HepG2 (cell line): ENCODE results near the gene MAGEA6.

ENCODE experiments used
- MXI1 ChIP-seq: IDR thresholded peaks from 3 replicates; pipeline ENCODE4 v1.6.1; 2012; ENCODE audit warnings: low read depth, low read length, inconsistent platforms, borderline replicate concordance
- POLR2AphosphoS5 ChIP-seq: IDR thresholded peaks from 2 replicates; pipeline ENCODE4 v1.6.1; 2012; ENCODE audit warnings: low read depth, low read length
- TCF7L2 ChIP-seq: IDR thresholded peaks from 2 replicates; pipeline ENCODE4 v1.6.1; 2011; ENCODE audit warnings: mild to moderate bottlenecking, low read depth, low read length, moderate library complexity
- ZNF317 ChIP-seq: sonication (generic); formaldehyde crosslinking; IDR thresholded peaks from 2 replicates; pipeline ENCODE4 v1.5.0; 2020; ENCODE audit warnings: mild to moderate bottlenecking, missing genetic modification reagents
- TF ChIP-seq, protein P1 (sequence below): sonication (generic); formaldehyde crosslinking; IDR thresholded peaks from 2 replicates; pipeline ENCODE4 v1.5.0; 2020; ENCODE audit warnings: mild to moderate bottlenecking, missing genetic modification reagents, moderate library complexity
- TF ChIP-seq, protein P2 (sequence below): sonication (generic); formaldehyde crosslinking; IDR thresholded peaks from 2 replicates; pipeline ENCODE4 v1.4.0; 2020; ENCODE audit warnings: missing genetic modification reagents
- TF ChIP-seq, protein P3 (sequence below): fragments of 450-650 bp; IDR thresholded peaks from 2 replicates; pipeline ENCODE4 v1.6.1; 2017; ENCODE audit warnings: mild to moderate bottlenecking
- TF ChIP-seq, protein P4 (sequence below): sonication (generic); formaldehyde crosslinking; IDR thresholded peaks from 2 replicates; pipeline ENCODE4 v1.4.0; 2020; ENCODE audit warnings: mild to moderate bottlenecking, missing genetic modification reagents

- TF ChIP-seq MXI1: no peak
- TF ChIP-seq, protein P1, sequence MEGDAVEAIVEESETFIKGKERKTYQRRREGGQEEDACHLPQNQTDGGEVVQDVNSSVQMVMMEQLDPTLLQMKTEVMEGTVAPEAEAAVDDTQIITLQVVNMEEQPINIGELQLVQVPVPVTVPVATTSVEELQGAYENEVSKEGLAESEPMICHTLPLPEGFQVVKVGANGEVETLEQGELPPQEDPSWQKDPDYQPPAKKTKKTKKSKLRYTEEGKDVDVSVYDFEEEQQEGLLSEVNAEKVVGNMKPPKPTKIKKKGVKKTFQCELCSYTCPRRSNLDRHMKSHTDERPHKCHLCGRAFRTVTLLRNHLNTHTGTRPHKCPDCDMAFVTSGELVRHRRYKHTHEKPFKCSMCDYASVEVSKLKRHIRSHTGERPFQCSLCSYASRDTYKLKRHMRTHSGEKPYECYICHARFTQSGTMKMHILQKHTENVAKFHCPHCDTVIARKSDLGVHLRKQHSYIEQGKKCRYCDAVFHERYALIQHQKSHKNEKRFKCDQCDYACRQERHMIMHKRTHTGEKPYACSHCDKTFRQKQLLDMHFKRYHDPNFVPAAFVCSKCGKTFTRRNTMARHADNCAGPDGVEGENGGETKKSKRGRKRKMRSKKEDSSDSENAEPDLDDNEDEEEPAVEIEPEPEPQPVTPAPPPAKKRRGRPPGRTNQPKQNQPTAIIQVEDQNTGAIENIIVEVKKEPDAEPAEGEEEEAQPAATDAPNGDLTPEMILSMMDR: no peak
- TF ChIP-seq POLR2AphosphoS5: no peak
- no peak for TF ChIP-seq TCF7L2
- TF ChIP-seq, protein P2, sequence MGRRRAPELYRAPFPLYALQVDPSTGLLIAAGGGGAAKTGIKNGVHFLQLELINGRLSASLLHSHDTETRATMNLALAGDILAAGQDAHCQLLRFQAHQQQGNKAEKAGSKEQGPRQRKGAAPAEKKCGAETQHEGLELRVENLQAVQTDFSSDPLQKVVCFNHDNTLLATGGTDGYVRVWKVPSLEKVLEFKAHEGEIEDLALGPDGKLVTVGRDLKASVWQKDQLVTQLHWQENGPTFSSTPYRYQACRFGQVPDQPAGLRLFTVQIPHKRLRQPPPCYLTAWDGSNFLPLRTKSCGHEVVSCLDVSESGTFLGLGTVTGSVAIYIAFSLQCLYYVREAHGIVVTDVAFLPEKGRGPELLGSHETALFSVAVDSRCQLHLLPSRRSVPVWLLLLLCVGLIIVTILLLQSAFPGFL (CRISPR knock-in tag): no peak
- no peak for TF ChIP-seq ZNF317 (CRISPR knock-in tag)
- TF ChIP-seq, protein P3, sequence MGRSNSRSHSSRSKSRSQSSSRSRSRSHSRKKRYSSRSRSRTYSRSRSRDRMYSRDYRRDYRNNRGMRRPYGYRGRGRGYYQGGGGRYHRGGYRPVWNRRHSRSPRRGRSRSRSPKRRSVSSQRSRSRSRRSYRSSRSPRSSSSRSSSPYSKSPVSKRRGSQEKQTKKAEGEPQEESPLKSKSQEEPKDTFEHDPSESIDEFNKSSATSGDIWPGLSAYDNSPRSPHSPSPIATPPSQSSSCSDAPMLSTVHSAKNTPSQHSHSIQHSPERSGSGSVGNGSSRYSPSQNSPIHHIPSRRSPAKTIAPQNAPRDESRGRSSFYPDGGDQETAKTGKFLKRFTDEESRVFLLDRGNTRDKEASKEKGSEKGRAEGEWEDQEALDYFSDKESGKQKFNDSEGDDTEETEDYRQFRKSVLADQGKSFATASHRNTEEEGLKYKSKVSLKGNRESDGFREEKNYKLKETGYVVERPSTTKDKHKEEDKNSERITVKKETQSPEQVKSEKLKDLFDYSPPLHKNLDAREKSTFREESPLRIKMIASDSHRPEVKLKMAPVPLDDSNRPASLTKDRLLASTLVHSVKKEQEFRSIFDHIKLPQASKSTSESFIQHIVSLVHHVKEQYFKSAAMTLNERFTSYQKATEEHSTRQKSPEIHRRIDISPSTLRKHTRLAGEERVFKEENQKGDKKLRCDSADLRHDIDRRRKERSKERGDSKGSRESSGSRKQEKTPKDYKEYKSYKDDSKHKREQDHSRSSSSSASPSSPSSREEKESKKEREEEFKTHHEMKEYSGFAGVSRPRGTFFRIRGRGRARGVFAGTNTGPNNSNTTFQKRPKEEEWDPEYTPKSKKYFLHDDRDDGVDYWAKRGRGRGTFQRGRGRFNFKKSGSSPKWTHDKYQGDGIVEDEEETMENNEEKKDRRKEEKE: no peak
- TF ChIP-seq, protein P4, sequence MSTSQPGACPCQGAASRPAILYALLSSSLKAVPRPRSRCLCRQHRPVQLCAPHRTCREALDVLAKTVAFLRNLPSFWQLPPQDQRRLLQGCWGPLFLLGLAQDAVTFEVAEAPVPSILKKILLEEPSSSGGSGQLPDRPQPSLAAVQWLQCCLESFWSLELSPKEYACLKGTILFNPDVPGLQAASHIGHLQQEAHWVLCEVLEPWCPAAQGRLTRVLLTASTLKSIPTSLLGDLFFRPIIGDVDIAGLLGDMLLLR (CRISPR knock-in tag): no peak
Observed at GRCh38 chrX:152810403-152810802, 40.9 kb upstream of the MAGEA6 start.
